Keratinocyte (primary cell): ENCODE measurements around the gene SFXN3. TPM values are rescaled to one million over a fixed set of nuclear protein-coding genes. Genes with fewer than 3 reads are reported as not detected.

ENCODE experiments used
- DNase-seq: peaks from one replicate; pipeline ENCODE4 v3.0.0-alpha.2; 2011; ENCODE audit warnings: low read depth, missing footprints, low spot score
- FAIRE-seq: peaks from 2 replicates; lab custom pipeline; 2011; peaks lifted over from hg19 to GRCh38; lab: Jason Lieb, UNC
- H2AFZ ChIP-seq: 2 replicates; pipeline ENCODE4 v1.6.0; 2012; ENCODE audit warnings: low read length, control low read depth, inconsistent platforms; ENCODE audit not compliant: control insufficient read depth
- H3K27ac ChIP-seq: 2 replicates; pipeline ENCODE4 v1.5.1; 2011; ENCODE audit warnings: low read length; ENCODE audit not compliant: control insufficient read depth, insufficient read depth
- H3K27me3 ChIP-seq: 3 replicates; pipeline ENCODE4 v1.6.0; 2011; ENCODE audit warnings: low read length; ENCODE audit not compliant: control insufficient read depth, insufficient read depth; ENCODE audit errors: extremely low read depth
- H3K36me3 ChIP-seq, 2 experiments: 2 replicates in 1 of 2; 3 replicates in 1 of 2; pipeline ENCODE4 v1.5.1; 2011; ENCODE audit warnings: low read length in 2 of 2, mild to moderate bottlenecking in 1 of 2; ENCODE audit not compliant: control insufficient read depth in 2 of 2, insufficient read depth in 2 of 2; ENCODE audit errors: extremely low read depth in 1 of 2
- H3K4me1 ChIP-seq: 3 replicates; pipeline ENCODE4 v1.5.1; 2011; ENCODE audit warnings: low read length; ENCODE audit not compliant: control insufficient read depth, insufficient read depth; ENCODE audit errors: extremely low read depth
- H3K4me2 ChIP-seq: 3 replicates; pipeline ENCODE4 v1.6.0; 2011; ENCODE audit warnings: low read depth, low read length; ENCODE audit not compliant: control insufficient read depth, insufficient read depth; ENCODE audit errors: extremely low read depth
- H3K4me3 ChIP-seq, 3 experiments: fragments of 200-600 bp in 1 of 3; sonication (generic) in 1 of 3; 2 replicates in 2 of 3; 3 replicates in 1 of 3; pipeline ENCODE4 v1.5.1; 2011 to 2016; ENCODE audit warnings: low read length in 3 of 3, mild to moderate bottlenecking in 3 of 3, control low read depth in 2 of 3, inconsistent platforms in 1 of 3, low read depth in 1 of 3, mixed read lengths in 1 of 3, mixed run types in 1 of 3, moderate library complexity in 1 of 3; ENCODE audit not compliant: control insufficient read depth in 2 of 3, insufficient read depth in 2 of 3; ENCODE audit errors: extremely low read depth in 1 of 3
- H3K79me2 ChIP-seq: 2 replicates; pipeline ENCODE4 v1.6.0; 2012; ENCODE audit warnings: low read length; ENCODE audit not compliant: control insufficient read depth, insufficient read depth
- H3K9ac ChIP-seq: 3 replicates; pipeline ENCODE4 v1.6.0; 2011; ENCODE audit warnings: low read length; ENCODE audit not compliant: control insufficient read depth, insufficient read depth; ENCODE audit errors: extremely low read depth
- H3K9me1 ChIP-seq: 3 replicates; pipeline ENCODE4 v1.6.0; 2011; ENCODE audit warnings: low read length; ENCODE audit not compliant: control insufficient read depth, insufficient read depth; ENCODE audit errors: extremely low read depth
- H3K9me3 ChIP-seq: 2 replicates; pipeline ENCODE4 v1.5.1; 2012; ENCODE audit warnings: low read depth, low read length; ENCODE audit not compliant: control insufficient read depth
- H4K20me1 ChIP-seq: 3 replicates; pipeline ENCODE4 v1.6.0; 2011; ENCODE audit warnings: low read length; ENCODE audit not compliant: control insufficient read depth, insufficient read depth; ENCODE audit errors: extremely low read depth
- EZH2 ChIP-seq: IDR thresholded peaks from one replicate; pipeline ENCODE4 v1.6.1; 2012; ENCODE audit warnings: inconsistent platforms, mild to moderate bottlenecking, low read length, moderate library complexity
- dilution Hi-C: fragments of 300-500 bp; cut with MboI; formaldehyde crosslinking; loops from one replicate; pipeline ENCODE4 v1.7.0; 2020; ENCODE audit warnings: low sequenced_read_pairs; ENCODE audit not compliant: extremely low pct_ligation_motif_present
- polyA plus RNA-seq, 5 experiments: library from polyadenylated mRNA; depleted of rRNA in 3 of 5; stranded (reverse) in 3 of 5; stranded (forward) in 1 of 5; unstranded in 1 of 5; fragments of >200 nt; gene quantifications; 1 replicate in 1 of 5; 2 replicates in 3 of 5; 3 replicates in 1 of 5; pipeline versions ENCODE4 v1.2.1 to v1.2.3, GENCODE V29; 2011 to 2012; ENCODE audit warnings: missing spikeins in 2 of 5, low read depth in 1 of 5, low replicate concordance in 1 of 5
- TF ChIP-seq, protein P1 (sequence below), 3 experiments: IDR thresholded peaks in 1 of 3; conservative IDR thresholded peaks in 1 of 3; optimal IDR thresholded peaks in 1 of 3; 2 replicates in 2 of 3; 3 replicates in 1 of 3; pipeline versions ENCODE3 to v1.5.1; 2011; ENCODE audit warnings: low read length in 3 of 3, mild to moderate bottlenecking in 3 of 3, moderate library complexity in 2 of 3, control low read depth in 1 of 3, inconsistent platforms in 1 of 3; ENCODE audit not compliant: insufficient read depth in 2 of 3; ENCODE audit errors: extremely low read depth in 1 of 3

The SFXN3 gene
- polyA plus RNA-seq, 1 donor (not counting 4 experiments of a cell fraction or from before 2014, with no cell fraction given), result 77.0 TPM

DNA sequence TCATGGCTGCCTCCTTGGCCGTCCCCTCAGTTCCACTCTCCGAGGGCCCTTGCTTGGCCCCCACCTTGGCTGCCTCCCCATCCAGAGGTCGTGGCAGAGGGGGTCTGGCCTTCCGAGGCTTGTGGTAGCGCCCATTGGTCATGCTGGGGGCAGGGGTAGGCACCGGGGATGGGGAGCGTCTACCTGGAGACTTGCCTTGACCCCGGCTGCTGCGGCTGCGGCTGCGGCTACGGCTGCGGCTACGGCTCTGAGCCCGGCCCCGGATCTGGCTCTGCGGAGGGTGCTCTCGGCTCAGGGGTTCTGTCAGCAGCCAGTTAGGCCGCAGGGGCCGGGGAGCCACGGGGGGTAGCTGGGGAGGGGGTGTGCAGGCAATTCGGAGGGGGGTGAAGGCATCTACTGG, 20.7 kb upstream of the SFXN3 start:
- no peaks in the 10 kb centered on the region for H4K20me1 ChIP-seq
- peaks cover 11% of the 10 kb centered on the region in 2 experiments for H3K36me3 ChIP-seq
- H3K27ac ChIP-seq, result no peak overlapping the region
- no peak for TF ChIP-seq EZH2
- TF ChIP-seq, protein P1, sequence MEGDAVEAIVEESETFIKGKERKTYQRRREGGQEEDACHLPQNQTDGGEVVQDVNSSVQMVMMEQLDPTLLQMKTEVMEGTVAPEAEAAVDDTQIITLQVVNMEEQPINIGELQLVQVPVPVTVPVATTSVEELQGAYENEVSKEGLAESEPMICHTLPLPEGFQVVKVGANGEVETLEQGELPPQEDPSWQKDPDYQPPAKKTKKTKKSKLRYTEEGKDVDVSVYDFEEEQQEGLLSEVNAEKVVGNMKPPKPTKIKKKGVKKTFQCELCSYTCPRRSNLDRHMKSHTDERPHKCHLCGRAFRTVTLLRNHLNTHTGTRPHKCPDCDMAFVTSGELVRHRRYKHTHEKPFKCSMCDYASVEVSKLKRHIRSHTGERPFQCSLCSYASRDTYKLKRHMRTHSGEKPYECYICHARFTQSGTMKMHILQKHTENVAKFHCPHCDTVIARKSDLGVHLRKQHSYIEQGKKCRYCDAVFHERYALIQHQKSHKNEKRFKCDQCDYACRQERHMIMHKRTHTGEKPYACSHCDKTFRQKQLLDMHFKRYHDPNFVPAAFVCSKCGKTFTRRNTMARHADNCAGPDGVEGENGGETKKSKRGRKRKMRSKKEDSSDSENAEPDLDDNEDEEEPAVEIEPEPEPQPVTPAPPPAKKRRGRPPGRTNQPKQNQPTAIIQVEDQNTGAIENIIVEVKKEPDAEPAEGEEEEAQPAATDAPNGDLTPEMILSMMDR (optimal IDR thresholded peaks at IDR 0.05 in 1 of 3, IDR thresholded peaks at IDR 0.05 in 1 of 3, conservative IDR thresholded peaks at IDR 0.05 in 1 of 3; ENCODE audit: extremely low read depth in 1 of 3, insufficient read depth in 2 of 3, low read length in 3 of 3), result no peak
- dilution Hi-C loops, result no loop called here
- no peak for DNase-seq
- no peaks in the 10 kb centered on the region for H3K79me2 ChIP-seq
- peaks cover 30% of the 10 kb centered on the region for H3K4me1 ChIP-seq
- no peak overlapping the region for H2AFZ ChIP-seq
- no peaks in the 10 kb centered on the region for H3K9me3 ChIP-seq
- no peaks in the 10 kb centered on the region for H3K27me3 ChIP-seq
- no peaks in the 10 kb centered on the region for H3K9me1 ChIP-seq
- H3K9ac ChIP-seq, result no peak overlapping the region
- no peak overlapping the region for H3K4me3 ChIP-seq
- FAIRE-seq, result no peak
- no peak overlapping the region for H3K4me2 ChIP-seq

DNA sequence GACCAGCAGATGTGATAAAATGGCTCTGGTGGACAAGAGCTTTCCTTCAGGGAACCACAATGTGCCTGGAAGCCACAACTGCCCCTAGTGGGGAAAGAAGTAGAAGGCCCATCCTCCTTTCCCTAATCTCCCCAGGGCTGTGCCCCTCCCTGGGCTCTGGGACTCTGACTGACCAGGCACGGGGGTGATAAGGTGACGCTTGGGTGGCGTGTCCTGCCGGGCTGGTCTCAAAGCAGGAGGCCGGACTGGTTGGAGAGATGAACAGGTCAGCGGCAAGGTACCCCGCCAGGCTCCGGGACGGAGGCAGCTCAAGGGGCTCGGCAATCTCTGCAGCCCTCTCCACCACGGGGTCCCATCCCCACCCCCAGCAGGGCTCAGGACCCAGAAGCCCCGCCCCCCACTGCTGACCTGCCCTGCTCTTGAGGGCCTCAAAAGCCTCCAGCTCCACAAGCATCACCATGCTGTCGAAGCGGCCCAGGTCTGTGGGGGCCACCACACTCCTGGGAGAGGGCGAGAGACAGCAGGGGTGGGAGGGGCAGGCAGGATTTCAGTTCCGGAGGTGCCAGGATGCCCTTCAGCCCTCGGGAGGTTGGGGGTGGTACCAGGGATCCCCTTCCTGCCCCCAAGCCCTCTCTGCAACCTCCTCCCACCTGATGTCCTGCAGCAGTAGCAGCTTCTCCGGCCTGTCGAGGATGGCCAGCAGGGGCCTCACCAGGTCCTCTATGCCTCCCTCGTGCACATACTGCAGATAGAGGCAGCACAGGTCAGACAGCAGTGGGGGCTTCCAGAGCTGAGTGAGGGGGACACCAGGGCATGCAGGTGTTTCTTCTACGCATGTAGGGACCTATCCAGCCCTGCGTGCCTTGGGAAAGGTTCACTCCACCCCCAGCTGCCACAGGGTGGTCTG, 19.3 kb upstream of the SFXN3 start:
- TF ChIP-seq EZH2, result no peak
- TF ChIP-seq, protein P1 (optimal IDR thresholded peaks at IDR 0.05 in 1 of 3, IDR thresholded peaks at IDR 0.05 in 1 of 3, conservative IDR thresholded peaks at IDR 0.05 in 1 of 3; ENCODE audit: extremely low read depth in 1 of 3, insufficient read depth in 2 of 3, low read length in 3 of 3), result peak; percentile 25 to 39 (median 30)
- Histone ChIP-seq H4K20me1 (peaks cover 2% of the 10 kb centered on the region), H3K4me1 (peaks cover 30% of the 10 kb centered on the region), H3K79me2 (no peaks in the 10 kb centered on the region), H3K4me3 (no peak overlapping the region), H3K36me3 (peaks cover 0 to 4% of the 10 kb centered on the region in 2 experiments), H3K4me2 (no peak overlapping the region), H3K27ac (no peak overlapping the region), H2AFZ (no peak overlapping the region), H3K9me1 (no peaks in the 10 kb centered on the region), H3K27me3 (no peaks in the 10 kb centered on the region), H3K9me3 (no peaks in the 10 kb centered on the region), H3K9ac (no peak overlapping the region)
- no peak for DNase-seq
- FAIRE-seq, result peak; percentile 39
- dilution Hi-C loops, result no loop called here
